AG04449 (cell line): Measurements from ENCODE around the gene SEMA4C.
A peak's percentile ranks its signal among the peaks of the same experiment; 100 is the strongest.

Source experiments
- CTCF ChIA-PET: fragments of 350-600 bp; formaldehyde crosslinking; extraction: SDS; loops from one replicate; lab custom pipeline; 2021; ENCODE audit warnings: antibody characterized with exemption; lab: Yijun Ruan, JAX
- POLR2A ChIA-PET: fragments of 400-600, 350-600 bp; formaldehyde crosslinking; extraction: SDS; loops from one replicate; lab custom pipeline; 2020; ENCODE audit warnings: antibody characterized with exemption, inconsistent platforms; lab: Yijun Ruan, JAX
- DNase-seq: peaks from one replicate; pipeline ENCODE4 v3.0.0-alpha.2; 2010; ENCODE audit warnings: low read depth, low spot score
- H3K4me3 ChIP-seq: 2 replicates; pipeline ENCODE4 v1.5.1; 2011; ENCODE audit warnings: low read depth, mild to moderate bottlenecking, control low read depth, low read length
- TF ChIP-seq, protein P1 (sequence below): IDR thresholded peaks from one replicate; pipeline ENCODE4 v1.5.1; 2011; ENCODE audit warnings: mild to moderate bottlenecking, moderate library complexity, low read length, control low read depth, inconsistent platforms; ENCODE audit not compliant: insufficient read depth; ENCODE audit errors: missing control alignments

SEMA4C gene, protein sequence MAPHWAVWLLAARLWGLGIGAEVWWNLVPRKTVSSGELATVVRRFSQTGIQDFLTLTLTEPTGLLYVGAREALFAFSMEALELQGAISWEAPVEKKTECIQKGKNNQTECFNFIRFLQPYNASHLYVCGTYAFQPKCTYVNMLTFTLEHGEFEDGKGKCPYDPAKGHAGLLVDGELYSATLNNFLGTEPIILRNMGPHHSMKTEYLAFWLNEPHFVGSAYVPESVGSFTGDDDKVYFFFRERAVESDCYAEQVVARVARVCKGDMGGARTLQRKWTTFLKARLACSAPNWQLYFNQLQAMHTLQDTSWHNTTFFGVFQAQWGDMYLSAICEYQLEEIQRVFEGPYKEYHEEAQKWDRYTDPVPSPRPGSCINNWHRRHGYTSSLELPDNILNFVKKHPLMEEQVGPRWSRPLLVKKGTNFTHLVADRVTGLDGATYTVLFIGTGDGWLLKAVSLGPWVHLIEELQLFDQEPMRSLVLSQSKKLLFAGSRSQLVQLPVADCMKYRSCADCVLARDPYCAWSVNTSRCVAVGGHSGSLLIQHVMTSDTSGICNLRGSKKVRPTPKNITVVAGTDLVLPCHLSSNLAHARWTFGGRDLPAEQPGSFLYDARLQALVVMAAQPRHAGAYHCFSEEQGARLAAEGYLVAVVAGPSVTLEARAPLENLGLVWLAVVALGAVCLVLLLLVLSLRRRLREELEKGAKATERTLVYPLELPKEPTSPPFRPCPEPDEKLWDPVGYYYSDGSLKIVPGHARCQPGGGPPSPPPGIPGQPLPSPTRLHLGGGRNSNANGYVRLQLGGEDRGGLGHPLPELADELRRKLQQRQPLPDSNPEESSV

DNA sequence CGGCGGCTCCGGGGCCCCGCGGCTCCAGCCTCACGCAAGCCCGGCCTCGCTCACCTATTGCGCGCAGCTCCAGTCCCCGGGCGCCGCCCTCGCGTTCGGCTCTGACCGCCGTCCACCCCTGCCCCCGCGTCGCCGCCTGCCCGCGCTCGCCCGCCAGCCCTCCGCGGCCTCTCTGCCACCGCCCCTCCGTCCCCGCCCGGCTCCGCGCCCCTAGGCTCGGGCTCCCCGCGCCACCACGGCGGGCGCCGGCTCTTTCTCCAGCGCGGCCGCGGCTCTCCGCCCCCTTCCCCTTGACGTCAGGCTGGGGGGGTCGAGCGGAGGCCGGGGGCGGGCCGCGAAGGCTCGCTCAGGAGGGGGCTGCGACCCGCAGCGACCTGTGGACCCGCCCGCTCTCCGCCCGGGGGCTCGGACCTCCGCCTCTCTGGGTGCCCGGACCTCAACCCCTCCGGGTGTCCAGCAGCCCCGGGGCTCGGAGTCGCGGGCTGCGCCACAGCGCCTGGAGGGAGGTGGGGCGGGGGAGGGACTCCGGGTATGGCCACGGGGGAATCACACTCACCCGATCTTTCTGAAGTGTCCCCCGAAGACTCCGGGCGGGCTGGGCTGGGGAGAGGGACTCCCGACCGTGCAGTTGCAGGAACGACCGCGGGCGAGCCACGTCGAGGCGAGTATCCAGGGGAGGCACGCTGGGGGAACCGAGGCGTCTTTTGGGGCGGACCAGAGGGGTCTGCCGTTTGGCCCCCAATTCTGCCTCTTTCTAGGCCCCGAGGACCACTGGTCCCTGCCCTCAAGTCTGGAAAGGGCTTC lies at the start of gene SEMA4C:
SEMA4C (minus strand) TSS at position 259 of the 804 bp plus-strand sequence. CDS start 2,194 bp downstream, outside the sequence.
- DNase-seq = no peak
- peak within 1 kb of the TSS; percentile 87 for H3K4me3 ChIP-seq
- TF ChIP-seq, protein P1, sequence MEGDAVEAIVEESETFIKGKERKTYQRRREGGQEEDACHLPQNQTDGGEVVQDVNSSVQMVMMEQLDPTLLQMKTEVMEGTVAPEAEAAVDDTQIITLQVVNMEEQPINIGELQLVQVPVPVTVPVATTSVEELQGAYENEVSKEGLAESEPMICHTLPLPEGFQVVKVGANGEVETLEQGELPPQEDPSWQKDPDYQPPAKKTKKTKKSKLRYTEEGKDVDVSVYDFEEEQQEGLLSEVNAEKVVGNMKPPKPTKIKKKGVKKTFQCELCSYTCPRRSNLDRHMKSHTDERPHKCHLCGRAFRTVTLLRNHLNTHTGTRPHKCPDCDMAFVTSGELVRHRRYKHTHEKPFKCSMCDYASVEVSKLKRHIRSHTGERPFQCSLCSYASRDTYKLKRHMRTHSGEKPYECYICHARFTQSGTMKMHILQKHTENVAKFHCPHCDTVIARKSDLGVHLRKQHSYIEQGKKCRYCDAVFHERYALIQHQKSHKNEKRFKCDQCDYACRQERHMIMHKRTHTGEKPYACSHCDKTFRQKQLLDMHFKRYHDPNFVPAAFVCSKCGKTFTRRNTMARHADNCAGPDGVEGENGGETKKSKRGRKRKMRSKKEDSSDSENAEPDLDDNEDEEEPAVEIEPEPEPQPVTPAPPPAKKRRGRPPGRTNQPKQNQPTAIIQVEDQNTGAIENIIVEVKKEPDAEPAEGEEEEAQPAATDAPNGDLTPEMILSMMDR = no peak
- POLR2A ChIA-PET = interaction anchor here (1.0 kb wide), 1 partner anchor 11 kb away, joined by 3 read pairs; no protein-coding TSS in a partner anchor
- CTCF ChIA-PET = interaction anchor here (0.8 to 4.3 kb wide), 6 partner anchors 11 to 81 kb away, joined by 3 to 50 read pairs (median 6); partner anchors contain the start of gene ANKRD39

DNA sequence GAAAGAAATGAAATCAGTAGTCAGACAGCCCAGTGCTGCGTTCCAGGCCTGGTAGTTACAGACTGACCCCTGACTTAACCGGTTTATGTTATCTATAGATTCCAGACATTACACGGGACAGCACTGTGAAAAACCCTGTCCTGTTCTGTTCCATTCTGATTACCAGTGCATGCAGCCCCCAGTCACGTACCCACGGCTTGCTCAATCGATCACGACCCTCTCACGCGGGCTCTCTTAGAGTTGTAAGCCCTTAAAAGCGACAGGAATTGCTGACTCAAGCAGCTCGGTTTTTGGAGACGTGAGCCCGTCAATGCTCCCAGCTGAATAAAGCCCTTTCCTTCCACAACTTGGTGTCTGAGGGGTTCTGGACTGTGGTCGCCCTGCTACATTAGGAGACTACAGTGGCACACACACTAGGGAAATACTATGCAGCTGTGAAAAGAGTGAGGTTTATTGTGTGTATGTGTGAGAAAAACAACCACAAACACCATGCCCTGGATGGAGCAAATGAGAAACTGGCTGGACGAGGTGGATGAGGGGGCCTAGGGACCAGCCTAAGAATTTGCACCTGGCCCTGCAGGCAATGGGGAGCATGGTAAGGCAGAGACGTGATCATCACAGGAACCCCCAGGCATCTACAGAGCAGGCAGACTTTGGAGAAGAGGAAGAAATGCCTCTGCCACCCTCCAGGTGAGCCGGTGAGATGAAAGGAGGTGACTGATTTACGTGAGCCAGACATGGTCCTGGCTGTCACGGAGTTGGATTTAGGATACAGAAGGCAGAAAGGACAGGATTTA lies 49.1 kb upstream of the SEMA4C start:
- CTCF ChIA-PET = no interaction called here
- TF ChIP-seq, protein P1 = no peak
- POLR2A ChIA-PET = no interaction called here
- DNase-seq = no peak
- no peak overlapping the region for H3K4me3 ChIP-seq

DNA sequence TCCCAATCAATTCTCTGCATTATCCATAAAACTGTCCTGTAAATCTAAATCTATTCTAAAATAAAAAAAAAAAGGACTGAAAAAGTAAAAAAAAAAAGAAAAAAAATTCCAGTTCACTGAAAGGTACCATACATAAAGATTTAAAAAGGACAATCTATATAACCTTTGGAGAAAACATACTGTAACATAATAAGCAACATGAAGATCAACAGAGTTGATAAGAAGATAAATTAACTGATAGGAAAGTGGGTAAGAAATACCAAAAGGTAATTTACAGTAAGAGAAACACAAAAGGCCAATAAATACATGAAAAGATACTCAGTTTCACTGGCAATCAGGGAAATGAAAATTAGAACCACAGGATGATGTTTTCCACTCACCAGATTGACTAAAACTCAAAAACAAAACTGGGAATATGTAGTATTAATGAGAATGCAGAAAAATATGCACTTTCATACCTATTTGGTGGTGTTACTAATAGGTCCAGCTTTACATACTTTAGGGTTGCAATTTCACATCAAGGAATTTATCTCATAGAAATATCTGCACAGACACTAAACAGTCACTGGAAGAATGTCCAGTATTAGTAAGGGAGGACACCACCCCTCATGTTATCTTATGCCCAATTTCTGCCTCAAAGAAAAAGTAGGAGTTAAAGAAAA lies 48.3 kb upstream of the SEMA4C start:
- CTCF ChIA-PET = interaction anchor here (1.3 to 1.7 kb wide), 2 partner anchors 29 to 50 kb away, joined by 4 to 6 read pairs; no protein-coding TSS in a partner anchor
- POLR2A ChIA-PET = no interaction called here
- DNase-seq = no peak
- TF ChIP-seq, protein P1 = no peak
- no peak overlapping the region for H3K4me3 ChIP-seq

DNA sequence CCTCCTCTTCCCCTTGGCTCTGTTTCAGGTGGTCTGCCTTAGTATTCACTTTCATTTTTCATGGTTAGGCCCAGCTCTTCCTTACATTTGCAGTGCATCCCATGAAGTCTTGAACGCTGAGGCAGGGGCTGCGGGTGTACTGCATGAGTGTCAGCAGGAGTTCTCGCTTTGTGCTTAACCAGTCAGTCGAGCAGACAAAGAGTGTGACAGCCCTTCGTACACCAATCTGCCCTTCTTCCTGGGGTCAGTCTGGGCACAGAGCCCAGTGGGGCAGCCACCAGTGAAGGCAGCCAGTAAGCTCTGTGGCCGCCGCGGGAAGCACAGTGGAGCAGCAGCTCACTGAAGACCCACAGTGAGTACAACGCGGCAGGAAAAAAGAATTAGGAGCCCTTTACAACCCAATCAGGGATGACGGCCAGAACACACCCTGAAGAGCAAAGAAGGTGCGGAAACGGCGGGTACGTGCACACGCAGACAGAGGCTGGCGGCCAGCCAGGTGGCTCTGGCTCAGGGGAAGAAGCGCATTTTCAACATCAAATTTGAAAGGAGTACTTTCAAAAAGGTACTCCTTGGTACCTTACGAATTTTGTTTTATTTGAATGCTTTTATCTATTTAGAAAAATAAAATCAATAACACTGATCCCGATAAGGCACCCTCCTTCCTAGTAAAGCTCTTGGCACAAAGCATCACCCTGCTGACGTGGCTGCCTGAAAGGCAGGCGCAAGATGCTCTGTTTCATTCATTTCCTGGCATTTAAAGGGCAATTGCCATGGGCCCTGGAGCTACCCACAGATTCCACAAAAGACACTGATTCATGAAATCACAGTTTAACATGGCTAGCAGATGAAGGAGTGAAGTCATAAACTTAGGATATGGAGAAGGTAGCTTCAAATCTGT lies 47.0 kb upstream of the SEMA4C start:
- no peak overlapping the region for H3K4me3 ChIP-seq
- DNase-seq = no peak
- POLR2A ChIA-PET = no interaction called here
- TF ChIP-seq, protein P1 = no peak
- CTCF ChIA-PET = interaction anchor here (1.2 to 1.7 kb wide), 3 partner anchors 9 to 48 kb away, joined by 4 to 6 read pairs (median 4); no protein-coding TSS in a partner anchor
